Measurements from ENCODE around the gene NAMPT. TPM values are rescaled to one million over a fixed set of nuclear protein-coding genes. Genes with fewer than 3 reads are reported as not detected.

NAMPT gene
- total RNA-seq, 1 experiment from 2014 or later: 364 TPM

- CTCF ChIA-PET: no interaction called here
- Mint-ChIP-seq H3K4me3 (ENCODE audit: low read depth, unreplicated experiment) (no peak overlapping the region), H3K36me3 (ENCODE audit: insufficient read depth, unreplicated experiment) (no peaks in the 10 kb centered on the region), H3K27ac (ENCODE audit: unreplicated experiment) (no peak overlapping the region), H3K27me3 (ENCODE audit: unreplicated experiment) (no peaks in the 10 kb centered on the region), H3K4me1 (ENCODE audit: low read depth, unreplicated experiment) (no peaks in the 10 kb centered on the region), H3K9me3 (ENCODE audit: low read depth, unreplicated experiment) (no peaks in the 10 kb centered on the region)
- no TSS peak for BruUV-seq (replicated peaks)
- no peak for TF ChIP-seq CTCF (IDR thresholded peaks at IDR 0.05; ENCODE audit: unreplicated experiment)
- intact Hi-C loops (cut with micrococcal nuclease; ENCODE audit: unreplicated experiment): loop anchor here (5.0 kb wide), 1 partner anchor 63 kb away; no protein-coding TSS in a partner anchor
- no peak for DNase-seq
Observed at GRCh38 chr7:106199024-106199423, 85.8 kb downstream of the NAMPT start.

Other genes starting within 250 kb of the NAMPT start
- gene SYPL1, start 172.7 kb downstream of the NAMPT start, total RNA-seq (2022): 76.1 and 88.3 TPM in 2 replicates

All from Calu3 (cell line).